ENCODE results near the gene PIP4K2A. TPM values are rescaled to one million over a fixed set of nuclear protein-coding genes. Genes with fewer than 3 reads are reported as not detected.

Gene PIP4K2A
- total RNA-seq, 2 experiments from 2014 or later, result 161 to 163 TPM

DNA sequence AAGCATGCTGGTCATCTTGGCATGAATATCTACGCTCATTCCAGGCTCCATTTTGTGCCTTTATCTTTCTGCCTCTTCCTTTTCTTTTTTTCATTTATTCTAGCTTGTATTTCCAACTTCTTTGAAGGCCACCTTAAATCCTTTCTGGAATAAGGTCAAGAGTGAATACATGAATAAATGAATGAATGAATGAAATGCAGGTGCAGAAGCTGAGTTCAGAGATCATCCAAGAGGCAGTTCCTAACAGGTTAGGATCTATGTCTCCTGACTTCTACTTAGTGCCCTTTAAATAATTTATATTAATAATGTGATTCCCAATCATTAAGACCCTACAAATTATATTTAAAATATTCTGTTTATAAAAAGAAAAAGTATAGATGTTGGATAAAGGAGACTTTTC is 125.9 kb downstream of the PIP4K2A start:
- peaks cover 12% of the 10 kb centered on the region for H3K4me1 Mint-ChIP-seq
- POLR2A ChIA-PET, result no interaction called here

DNA sequence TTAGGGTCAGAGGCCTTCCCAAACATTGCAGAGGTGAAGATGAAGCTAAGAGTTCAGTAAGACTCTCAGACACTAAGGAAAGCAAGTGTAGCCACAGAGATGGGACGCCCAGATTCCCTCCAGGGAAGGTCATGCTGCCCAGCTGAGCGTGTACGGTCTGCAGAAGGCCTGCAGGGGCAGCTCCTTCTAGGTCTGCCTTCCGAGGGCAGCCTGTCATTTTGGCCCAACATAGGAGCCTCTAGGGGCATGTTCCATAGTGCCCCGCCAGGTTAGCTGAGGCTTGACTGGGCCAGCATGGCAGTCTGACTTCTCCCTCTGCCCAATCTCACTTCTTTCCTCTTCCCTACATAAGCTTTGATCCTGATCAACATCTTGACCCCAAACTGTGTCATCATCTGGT is 130.7 kb downstream of the PIP4K2A start:
- ChIA-PET POLR2A (no interaction called here), CTCF (interaction anchor here (0.6 kb wide), 1 partner anchor 149 kb away, joined by 3 read pairs; no protein-coding TSS in a partner anchor)
- peaks cover 19% of the 10 kb centered on the region for H3K4me1 Mint-ChIP-seq
- H3K4me3 Mint-ChIP-seq, result no peak overlapping the region
- no peaks in the 10 kb centered on the region for H3K27me3 Mint-ChIP-seq
- H3K27ac Mint-ChIP-seq, result no peak overlapping the region
- H3K36me3 Mint-ChIP-seq (ENCODE audit: low read depth), result peaks cover 53% of the 10 kb centered on the region
- H3K9me3 Mint-ChIP-seq, result no peaks in the 10 kb centered on the region
- no peak for DNase-seq

More for the DNA sequence above, 125.9 kb downstream of the PIP4K2A start:
- no peak for DNase-seq
- CTCF ChIA-PET, result no interaction called here
- no peak overlapping the region for H3K4me3 Mint-ChIP-seq
- H3K36me3 Mint-ChIP-seq (ENCODE audit: low read depth), result peaks cover 53% of the 10 kb centered on the region
- H3K9me3 Mint-ChIP-seq, result no peaks in the 10 kb centered on the region
- no peak overlapping the region for H3K27ac Mint-ChIP-seq
- no peaks in the 10 kb centered on the region for H3K27me3 Mint-ChIP-seq

DNA sequence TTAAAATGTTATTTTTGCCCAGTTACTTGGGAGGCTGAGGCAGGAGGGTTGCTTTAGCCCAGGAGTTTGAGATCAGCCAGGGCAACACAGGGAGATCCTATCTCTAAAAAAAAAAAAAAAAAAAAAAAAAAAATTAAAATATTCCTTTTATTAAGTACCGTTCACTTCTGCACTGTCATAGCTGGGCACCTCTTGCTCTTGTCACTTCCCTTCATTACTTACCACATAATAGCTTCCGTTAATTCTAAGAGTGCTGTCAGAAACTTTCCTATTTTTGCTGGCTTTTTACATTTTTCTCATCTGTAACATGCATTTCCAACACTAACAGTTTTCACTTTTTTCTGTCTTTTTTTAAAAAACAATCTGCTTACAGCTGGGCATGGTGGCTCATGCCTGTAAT is 132.9 kb downstream of the PIP4K2A start:
- H3K27ac Mint-ChIP-seq, result peak overlapping the region; percentile 15
- no peaks in the 10 kb centered on the region for H3K9me3 Mint-ChIP-seq
- no peak for DNase-seq
- ChIA-PET CTCF (interaction anchor here (0.7 to 1.0 kb wide), 2 partner anchors 18 to 90 kb away, joined by 3 to 4 read pairs; no protein-coding TSS in a partner anchor), POLR2A (no interaction called here)
- H3K36me3 Mint-ChIP-seq (ENCODE audit: low read depth), result peaks cover 53% of the 10 kb centered on the region
- no peak overlapping the region for H3K4me3 Mint-ChIP-seq
- H3K4me1 Mint-ChIP-seq, result peaks cover 18% of the 10 kb centered on the region
- H3K27me3 Mint-ChIP-seq, result no peaks in the 10 kb centered on the region

GRCh38 chr10:22580711-22581110 is 133.7 kb downstream of the PIP4K2A start:
- no peaks in the 10 kb centered on the region for H3K9me3 Mint-ChIP-seq

DNA sequence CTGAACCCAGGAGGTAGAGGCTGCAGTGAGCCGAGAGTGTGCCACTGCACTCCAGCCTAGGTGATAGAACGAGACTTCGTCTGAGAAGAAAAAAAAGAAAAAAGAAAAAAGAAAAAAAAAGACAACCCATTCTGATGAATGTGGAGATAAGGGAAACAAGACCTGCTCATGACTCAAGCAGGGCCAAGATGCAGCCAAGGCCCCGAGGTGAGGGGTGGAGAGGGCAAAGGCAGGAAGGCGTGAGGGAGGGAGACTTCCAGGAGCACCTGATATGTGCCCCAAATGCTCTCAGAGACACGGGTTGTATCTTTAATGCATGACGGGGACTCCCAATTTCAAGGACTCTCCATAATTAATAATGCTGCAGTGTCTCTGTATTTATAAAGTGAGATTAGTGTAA is 134.6 kb downstream of the PIP4K2A start:
- H3K27me3 Mint-ChIP-seq, result no peaks in the 10 kb centered on the region
- H3K4me1 Mint-ChIP-seq, result peaks cover 21% of the 10 kb centered on the region
- ChIA-PET POLR2A (no interaction called here), CTCF (no interaction called here)
- H3K9me3 Mint-ChIP-seq, result no peaks in the 10 kb centered on the region
- H3K4me3 Mint-ChIP-seq, result no peak overlapping the region
- H3K27ac Mint-ChIP-seq, result no peak overlapping the region
- DNase-seq, result no peak
- H3K36me3 Mint-ChIP-seq (ENCODE audit: low read depth), result peaks cover 54% of the 10 kb centered on the region

More at GRCh38 chr10:22580711-22581110, 133.7 kb downstream of the PIP4K2A start:
- Mint-ChIP-seq H3K27ac (no peak overlapping the region), H3K4me1 (peaks cover 14% of the 10 kb centered on the region), H3K27me3 (no peaks in the 10 kb centered on the region), H3K4me3 (no peak overlapping the region), H3K36me3 (ENCODE audit: low read depth) (peaks cover 54% of the 10 kb centered on the region)
- no peak for DNase-seq
- CTCF ChIA-PET, result interaction anchor here (1.0 kb wide), 1 partner anchor 19 kb away, joined by 4 read pairs; no protein-coding TSS in a partner anchor
- POLR2A ChIA-PET, result no interaction called here

DNA sequence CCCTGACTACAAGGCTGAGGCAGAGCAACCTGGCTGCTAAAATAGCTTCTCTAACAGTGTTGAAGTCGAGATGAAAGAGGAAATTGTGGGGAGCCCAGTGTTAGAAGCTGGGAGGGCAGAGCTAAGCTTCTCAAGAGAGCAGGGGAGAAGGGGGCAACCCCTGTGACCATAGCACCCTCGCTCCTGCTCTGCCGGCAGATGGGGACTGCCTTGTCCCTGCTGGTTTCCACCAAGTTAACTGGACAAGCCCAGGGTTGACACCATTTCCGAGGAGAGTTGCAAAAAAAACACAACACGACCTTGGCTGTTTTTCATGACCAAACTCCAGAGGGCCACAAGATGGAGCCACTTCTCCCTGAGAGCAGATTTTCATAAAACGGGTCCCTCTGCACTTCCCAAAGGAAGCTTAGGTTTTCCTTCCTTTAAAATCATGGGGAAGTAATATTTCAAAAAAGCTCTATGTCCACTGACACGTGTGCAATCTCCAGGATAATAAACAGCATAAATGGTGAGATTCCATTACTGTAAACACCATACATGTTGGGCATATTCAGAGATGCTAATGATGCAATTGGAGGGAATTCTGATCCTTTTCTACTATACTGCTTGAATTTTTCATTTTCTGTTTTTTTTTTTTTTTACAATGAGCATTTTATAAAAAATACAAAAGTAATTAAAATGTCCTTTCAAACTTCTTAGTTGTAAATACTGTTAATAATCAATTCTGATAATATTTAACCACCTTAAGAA is 140.4 kb downstream of the PIP4K2A start:
- no peaks in the 10 kb centered on the region for H3K9me3 Mint-ChIP-seq
- H3K36me3 Mint-ChIP-seq (ENCODE audit: low read depth), result peaks cover 55% of the 10 kb centered on the region
- POLR2A ChIA-PET, result no interaction called here
- CTCF ChIA-PET, result interaction anchor here (0.8 to 2.3 kb wide), 5 partner anchors 10 to 422 kb away, joined by 3 to 8 read pairs (median 3); no protein-coding TSS in a partner anchor
- no peaks in the 10 kb centered on the region for H3K27me3 Mint-ChIP-seq
- H3K4me3 Mint-ChIP-seq, result no peak overlapping the region
- peak overlapping the region; percentile 63 for H3K27ac Mint-ChIP-seq
- DNase-seq, result peak; percentile 15
- H3K4me1 Mint-ChIP-seq, result peaks cover 46% of the 10 kb centered on the region

DNA sequence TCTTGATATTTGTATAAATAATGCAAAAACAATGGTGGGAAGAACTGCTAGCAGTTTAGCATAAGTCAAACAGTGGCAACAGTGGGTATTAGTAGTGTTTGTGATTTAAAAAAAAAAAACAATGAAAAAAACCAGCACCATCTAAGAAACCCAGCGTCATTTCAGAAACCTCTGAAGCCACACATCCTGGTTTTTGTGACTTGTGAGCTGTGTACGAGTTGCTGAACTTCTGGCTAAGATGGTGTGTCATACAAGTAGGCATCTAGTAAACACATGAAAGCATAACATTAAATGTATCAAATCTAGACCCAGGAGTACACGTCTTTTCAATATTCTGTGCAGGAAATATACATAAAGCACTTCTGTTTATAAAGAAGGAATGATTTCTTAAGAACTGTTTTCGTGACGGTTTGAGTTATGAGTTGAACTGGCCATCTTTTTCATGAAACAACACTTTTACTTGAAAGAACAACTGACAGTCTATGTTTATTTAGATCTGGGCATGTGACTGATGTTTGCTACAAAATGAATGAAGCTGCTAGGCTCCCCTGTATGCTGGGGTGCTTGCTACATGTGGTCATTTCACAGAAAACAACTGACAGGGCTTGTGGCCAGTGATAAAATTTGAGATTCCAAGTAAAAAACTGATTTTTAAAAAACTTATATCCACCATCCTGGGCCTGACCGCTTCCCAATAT is 143.5 kb downstream of the PIP4K2A start:
- Mint-ChIP-seq H3K27ac (peak overlapping the region; percentile 84), H3K9me3 (no peaks in the 10 kb centered on the region), H3K36me3 (ENCODE audit: low read depth) (peaks cover 59% of the 10 kb centered on the region), H3K27me3 (no peaks in the 10 kb centered on the region), H3K4me3 (no peak overlapping the region), H3K4me1 (peaks cover 51% of the 10 kb centered on the region)
- peak; percentile 52 for DNase-seq
- ChIA-PET POLR2A (interaction anchor here (0.7 kb wide), 1 partner anchor 546 kb away, joined by 3 read pairs; no protein-coding TSS in a partner anchor), CTCF (no interaction called here)

- Mint-ChIP-seq H3K27ac (no peak overlapping the region), H3K9me3 (no peaks in the 10 kb centered on the region), H3K27me3 (no peaks in the 10 kb centered on the region), H3K4me3 (no peak overlapping the region), H3K36me3 (ENCODE audit: low read depth) (peaks cover 58% of the 10 kb centered on the region), H3K4me1 (peaks cover 52% of the 10 kb centered on the region)
- DNase-seq, result no peak
- ChIA-PET POLR2A (no interaction called here), CTCF (no interaction called here)
Observed at GRCh38 chr10:22570234-22570633, 144.1 kb downstream of the PIP4K2A start.

DNA sequence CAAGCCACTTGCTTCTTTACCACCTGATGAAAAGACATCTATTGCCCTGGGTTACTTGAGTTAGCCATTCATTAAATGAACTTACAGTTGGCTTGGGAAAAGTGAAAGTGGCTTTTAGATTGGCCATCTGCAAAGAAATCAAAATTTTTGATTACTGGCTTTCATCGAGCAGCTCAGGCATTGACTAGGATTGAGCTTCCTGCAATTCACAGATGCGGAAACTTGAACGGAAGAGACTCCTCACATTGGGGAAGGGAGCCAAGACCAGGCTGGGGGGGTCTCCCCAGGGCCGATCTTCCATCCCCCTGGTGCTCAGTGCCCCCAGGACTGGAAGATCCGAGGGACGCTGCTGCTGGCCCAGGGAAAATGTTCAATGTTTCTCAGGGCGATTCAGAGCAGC is 145.4 kb downstream of the PIP4K2A start:
- H3K27me3 Mint-ChIP-seq, result no peaks in the 10 kb centered on the region
- no peak overlapping the region for H3K4me3 Mint-ChIP-seq
- no peak overlapping the region for H3K27ac Mint-ChIP-seq
- H3K9me3 Mint-ChIP-seq, result no peaks in the 10 kb centered on the region
- peaks cover 56% of the 10 kb centered on the region for H3K4me1 Mint-ChIP-seq
- no peak for DNase-seq
- CTCF ChIA-PET, result no interaction called here
- POLR2A ChIA-PET, result no interaction called here
- H3K36me3 Mint-ChIP-seq (ENCODE audit: low read depth), result peaks cover 69% of the 10 kb centered on the region

- Mint-ChIP-seq H3K4me3 (no peak overlapping the region), H3K36me3 (ENCODE audit: low read depth) (peaks cover 56% of the 10 kb centered on the region), H3K27me3 (no peaks in the 10 kb centered on the region), H3K9me3 (no peaks in the 10 kb centered on the region), H3K4me1 (peaks cover 25% of the 10 kb centered on the region), H3K27ac (peak overlapping the region; percentile 58)
- ChIA-PET POLR2A (no interaction called here), CTCF (interaction anchor here (1.5 kb wide), 1 partner anchor 9 kb away, joined by 3 read pairs; no protein-coding TSS in a partner anchor)
- no peak for DNase-seq
Observed at GRCh38 chr10:22564060-22564459, 150.3 kb downstream of the PIP4K2A start.

DNA sequence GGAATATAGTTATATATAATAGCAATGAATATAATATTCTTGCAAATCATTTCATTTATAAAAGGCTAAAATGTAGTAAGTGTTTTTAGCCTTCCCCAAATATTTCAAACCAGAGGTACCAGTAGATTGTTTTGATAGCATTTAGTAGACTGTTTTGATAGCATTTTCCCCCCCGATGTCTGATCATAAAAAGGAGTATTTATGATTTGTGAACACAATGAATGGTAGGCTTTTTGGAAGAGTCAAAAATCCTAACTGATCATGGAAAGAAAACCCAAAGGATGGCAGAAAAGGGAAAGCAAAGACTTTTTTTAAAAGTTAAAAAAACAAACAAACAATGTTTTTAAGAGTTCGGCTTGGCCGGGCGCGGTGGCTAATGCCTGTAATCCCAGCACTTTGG is 152.5 kb downstream of the PIP4K2A start:
- POLR2A ChIA-PET, result no interaction called here

GRCh38 chr10:22560913-22561239 is 153.5 kb downstream of the PIP4K2A start:
- Mint-ChIP-seq H3K4me3 (no peak overlapping the region), H3K9me3 (no peaks in the 10 kb centered on the region), H3K27ac (no peak overlapping the region), H3K36me3 (ENCODE audit: low read depth) (peaks cover 34% of the 10 kb centered on the region), H3K4me1 (peaks cover 17% of the 10 kb centered on the region), H3K27me3 (no peaks in the 10 kb centered on the region)
- ChIA-PET POLR2A (no interaction called here), CTCF (interaction anchor here (0.7 kb wide), 1 partner anchor 37 kb away, joined by 3 read pairs; no protein-coding TSS in a partner anchor)
- DNase-seq, result no peak

More for the DNA sequence above, 152.5 kb downstream of the PIP4K2A start:
- Mint-ChIP-seq H3K9me3 (no peaks in the 10 kb centered on the region), H3K27ac (no peak overlapping the region), H3K4me3 (no peak overlapping the region), H3K4me1 (peaks cover 22% of the 10 kb centered on the region), H3K36me3 (ENCODE audit: low read depth) (peaks cover 41% of the 10 kb centered on the region), H3K27me3 (no peaks in the 10 kb centered on the region)
- CTCF ChIA-PET, result no interaction called here
- DNase-seq, result no peak

DNA sequence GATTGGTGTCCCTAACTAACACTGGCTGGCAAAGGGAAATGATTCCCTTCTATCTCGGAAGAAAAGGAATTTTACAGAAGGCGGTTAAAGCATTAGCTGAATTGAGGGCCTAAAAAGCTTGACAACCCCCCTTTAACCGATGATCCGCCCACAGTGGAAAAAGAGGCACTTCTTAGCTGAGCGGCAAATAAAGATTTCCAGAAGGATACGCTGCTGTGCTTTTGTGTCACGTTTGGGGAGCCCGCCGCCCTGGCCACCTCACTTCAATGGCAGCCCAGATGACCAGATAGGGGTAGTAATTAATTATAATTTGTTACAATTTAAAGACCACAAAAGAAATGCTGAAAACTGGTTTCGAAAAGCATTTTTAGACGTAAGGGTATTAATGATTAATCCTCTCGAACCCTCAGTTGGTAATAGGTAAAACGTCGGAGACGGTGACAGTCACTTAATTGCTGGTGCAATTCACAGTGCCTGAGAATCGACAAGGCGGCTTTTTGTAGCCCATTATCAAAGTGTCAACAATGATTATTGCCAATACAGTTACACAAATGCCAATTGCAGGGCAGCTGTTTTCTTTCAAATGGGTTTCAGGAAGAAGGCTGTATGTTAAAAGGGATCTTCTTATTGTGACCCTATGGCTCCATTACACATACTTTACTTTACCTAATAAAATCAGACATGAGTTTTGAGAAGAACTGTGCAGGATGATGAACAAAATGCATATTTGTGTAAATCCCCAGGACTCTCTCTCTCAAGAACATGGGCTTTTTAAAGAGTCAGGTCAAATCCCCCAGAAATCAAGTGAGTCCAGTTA is 154.1 kb downstream of the PIP4K2A start:
- Mint-ChIP-seq H3K9me3 (no peaks in the 10 kb centered on the region), H3K4me3 (no peak overlapping the region), H3K27ac (no peak overlapping the region), H3K4me1 (peaks cover 15% of the 10 kb centered on the region), H3K27me3 (no peaks in the 10 kb centered on the region), H3K36me3 (ENCODE audit: low read depth) (peaks cover 32% of the 10 kb centered on the region)
- CTCF ChIA-PET, result no interaction called here
- POLR2A ChIA-PET, result no interaction called here
- DNase-seq, result no peak

Measured in activated CD4-positive, alpha-beta T cell treated with anti-CD3 and anti-CD28 coated beads, Interleukin-2, amount 10 ng/mL, durations not matched to agents 7 days and 5 days (primary cell).